ENCODE measurements around the gene GRIK5. TPM values are rescaled to one million over a fixed set of nuclear protein-coding genes. Genes with fewer than 3 reads are reported as not detected.

GRIK5 gene
- polyA plus RNA-seq, 1 donor (not counting 4 experiments of a cell fraction or from before 2014, with no cell fraction given) = 0.17 TPM

DNA sequence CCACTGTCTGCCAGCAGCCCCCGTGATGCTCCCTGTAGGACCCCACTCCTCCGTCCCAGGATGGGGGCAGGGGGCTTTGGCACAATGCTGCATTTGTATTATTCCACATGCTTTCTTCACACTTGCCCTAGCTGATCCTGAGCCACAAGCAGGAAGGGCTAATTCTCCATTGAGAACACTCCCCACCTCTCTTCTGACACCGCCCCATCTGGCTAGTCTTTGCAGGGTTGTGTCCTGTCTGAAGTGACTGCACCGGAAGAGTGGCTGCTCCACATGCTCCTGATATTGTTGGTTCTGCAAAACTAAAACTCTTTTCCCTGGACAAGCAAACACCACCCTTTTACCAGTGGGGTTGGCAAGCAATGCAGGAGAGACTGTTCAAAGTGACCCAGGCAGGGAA lies 23.9 kb upstream of the GRIK5 start:
- Histone ChIP-seq H3K4me1 (ENCODE audit: control insufficient read depth, extremely low read depth, insufficient read depth, low read length) (peaks cover 8% of the 10 kb centered on the region), H3K27ac (ENCODE audit: control insufficient read depth, insufficient read depth, low read length) (no peak overlapping the region), H3K9me3 (ENCODE audit: control insufficient read depth, low read depth, low read length) (no peaks in the 10 kb centered on the region), H3K79me2 (ENCODE audit: control insufficient read depth, insufficient read depth, low read length) (no peaks in the 10 kb centered on the region), H2AFZ (ENCODE audit: control insufficient read depth, low read length) (no peak overlapping the region), H3K9me1 (ENCODE audit: control insufficient read depth, extremely low read depth, insufficient read depth, low read length) (no peaks in the 10 kb centered on the region), H3K9ac (ENCODE audit: control insufficient read depth, extremely low read depth, insufficient read depth, low read length) (no peak overlapping the region), H4K20me1 (ENCODE audit: control insufficient read depth, extremely low read depth, insufficient read depth, low read length) (no peaks in the 10 kb centered on the region), H3K4me2 (ENCODE audit: control insufficient read depth, extremely low read depth, insufficient read depth, low read depth, low read length) (no peak overlapping the region), H3K36me3 (ENCODE audit: control insufficient read depth in 2 of 2, extremely low read depth in 1 of 2, insufficient read depth in 2 of 2, low read length in 2 of 2) (no peaks in the 10 kb centered on the region), H3K4me3 (ENCODE audit: control insufficient read depth in 2 of 3, extremely low read depth in 1 of 3, insufficient read depth in 2 of 3, low read depth in 1 of 3, low read length in 3 of 3) (no peak overlapping the region), H3K27me3 (ENCODE audit: control insufficient read depth, extremely low read depth, insufficient read depth, low read length) (no peaks in the 10 kb centered on the region)
- FAIRE-seq (no peak), DNase-seq (ENCODE audit: low read depth, low spot score) (no peak)
- no peak for TF ChIP-seq EZH2 (IDR thresholded peaks at IDR 0.05; ENCODE audit: low read length)
- TF ChIP-seq, protein P1, sequence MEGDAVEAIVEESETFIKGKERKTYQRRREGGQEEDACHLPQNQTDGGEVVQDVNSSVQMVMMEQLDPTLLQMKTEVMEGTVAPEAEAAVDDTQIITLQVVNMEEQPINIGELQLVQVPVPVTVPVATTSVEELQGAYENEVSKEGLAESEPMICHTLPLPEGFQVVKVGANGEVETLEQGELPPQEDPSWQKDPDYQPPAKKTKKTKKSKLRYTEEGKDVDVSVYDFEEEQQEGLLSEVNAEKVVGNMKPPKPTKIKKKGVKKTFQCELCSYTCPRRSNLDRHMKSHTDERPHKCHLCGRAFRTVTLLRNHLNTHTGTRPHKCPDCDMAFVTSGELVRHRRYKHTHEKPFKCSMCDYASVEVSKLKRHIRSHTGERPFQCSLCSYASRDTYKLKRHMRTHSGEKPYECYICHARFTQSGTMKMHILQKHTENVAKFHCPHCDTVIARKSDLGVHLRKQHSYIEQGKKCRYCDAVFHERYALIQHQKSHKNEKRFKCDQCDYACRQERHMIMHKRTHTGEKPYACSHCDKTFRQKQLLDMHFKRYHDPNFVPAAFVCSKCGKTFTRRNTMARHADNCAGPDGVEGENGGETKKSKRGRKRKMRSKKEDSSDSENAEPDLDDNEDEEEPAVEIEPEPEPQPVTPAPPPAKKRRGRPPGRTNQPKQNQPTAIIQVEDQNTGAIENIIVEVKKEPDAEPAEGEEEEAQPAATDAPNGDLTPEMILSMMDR (optimal IDR thresholded peaks at IDR 0.05 in 1 of 3, IDR thresholded peaks at IDR 0.05 in 1 of 3, conservative IDR thresholded peaks at IDR 0.05 in 1 of 3; ENCODE audit: extremely low read depth in 1 of 3, insufficient read depth in 2 of 3, low read length in 3 of 3) = no peak
- dilution Hi-C loops (cut with MboI; ENCODE audit: extremely low pct_ligation_motif_present, low sequenced_read_pairs) = no loop called here

DNA sequence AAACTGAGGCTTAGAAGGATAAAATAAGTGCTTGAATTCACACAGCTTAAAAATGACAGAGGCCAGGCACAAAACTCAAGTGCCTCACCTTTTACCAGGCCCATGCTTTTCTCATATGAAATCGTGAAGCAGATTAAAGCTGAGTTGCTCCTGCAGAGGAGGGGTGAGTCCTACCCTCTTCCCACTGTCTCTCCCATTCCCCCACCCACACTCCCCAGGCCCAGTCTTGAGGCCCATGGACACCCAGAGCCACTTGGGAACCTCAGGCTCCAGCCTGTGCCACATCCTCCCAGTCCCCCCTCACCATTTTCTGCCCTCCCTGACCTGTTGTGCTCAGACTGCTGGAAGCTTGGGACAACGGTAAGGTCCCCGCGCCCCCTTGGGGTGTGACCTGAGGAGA lies 23.5 kb upstream of the GRIK5 start:
- Histone ChIP-seq H4K20me1 (ENCODE audit: control insufficient read depth, extremely low read depth, insufficient read depth, low read length) (no peaks in the 10 kb centered on the region), H3K27me3 (ENCODE audit: control insufficient read depth, extremely low read depth, insufficient read depth, low read length) (no peaks in the 10 kb centered on the region), H3K36me3 (ENCODE audit: control insufficient read depth in 2 of 2, extremely low read depth in 1 of 2, insufficient read depth in 2 of 2, low read length in 2 of 2) (no peaks in the 10 kb centered on the region), H3K9ac (ENCODE audit: control insufficient read depth, extremely low read depth, insufficient read depth, low read length) (no peak overlapping the region), H3K9me1 (ENCODE audit: control insufficient read depth, extremely low read depth, insufficient read depth, low read length) (no peaks in the 10 kb centered on the region), H2AFZ (ENCODE audit: control insufficient read depth, low read length) (no peak overlapping the region), H3K4me1 (ENCODE audit: control insufficient read depth, extremely low read depth, insufficient read depth, low read length) (peaks cover 10% of the 10 kb centered on the region), H3K9me3 (ENCODE audit: control insufficient read depth, low read depth, low read length) (no peaks in the 10 kb centered on the region), H3K4me2 (ENCODE audit: control insufficient read depth, extremely low read depth, insufficient read depth, low read depth, low read length) (no peak overlapping the region), H3K27ac (ENCODE audit: control insufficient read depth, insufficient read depth, low read length) (no peak overlapping the region), H3K79me2 (ENCODE audit: control insufficient read depth, insufficient read depth, low read length) (no peaks in the 10 kb centered on the region), H3K4me3 (ENCODE audit: control insufficient read depth in 2 of 3, extremely low read depth in 1 of 3, insufficient read depth in 2 of 3, low read depth in 1 of 3, low read length in 3 of 3) (no peak overlapping the region)
- FAIRE-seq (no peak), DNase-seq (ENCODE audit: low read depth, low spot score) (no peak)
- no peak for TF ChIP-seq EZH2 (IDR thresholded peaks at IDR 0.05; ENCODE audit: low read length)
- TF ChIP-seq, protein P1 (optimal IDR thresholded peaks at IDR 0.05 in 1 of 3, IDR thresholded peaks at IDR 0.05 in 1 of 3, conservative IDR thresholded peaks at IDR 0.05 in 1 of 3; ENCODE audit: extremely low read depth in 1 of 3, insufficient read depth in 2 of 3, low read length in 3 of 3) = no peak
- dilution Hi-C loops (cut with MboI; ENCODE audit: extremely low pct_ligation_motif_present, low sequenced_read_pairs) = no loop called here
